ENCODE data around the gene GPR119.
"Not testable (repeated sequence)": the region's sequence is repeated elsewhere in the genome, so short reads cannot be mapped to it uniquely, and the experiment has no call there.

Gene GPR119

DNA sequence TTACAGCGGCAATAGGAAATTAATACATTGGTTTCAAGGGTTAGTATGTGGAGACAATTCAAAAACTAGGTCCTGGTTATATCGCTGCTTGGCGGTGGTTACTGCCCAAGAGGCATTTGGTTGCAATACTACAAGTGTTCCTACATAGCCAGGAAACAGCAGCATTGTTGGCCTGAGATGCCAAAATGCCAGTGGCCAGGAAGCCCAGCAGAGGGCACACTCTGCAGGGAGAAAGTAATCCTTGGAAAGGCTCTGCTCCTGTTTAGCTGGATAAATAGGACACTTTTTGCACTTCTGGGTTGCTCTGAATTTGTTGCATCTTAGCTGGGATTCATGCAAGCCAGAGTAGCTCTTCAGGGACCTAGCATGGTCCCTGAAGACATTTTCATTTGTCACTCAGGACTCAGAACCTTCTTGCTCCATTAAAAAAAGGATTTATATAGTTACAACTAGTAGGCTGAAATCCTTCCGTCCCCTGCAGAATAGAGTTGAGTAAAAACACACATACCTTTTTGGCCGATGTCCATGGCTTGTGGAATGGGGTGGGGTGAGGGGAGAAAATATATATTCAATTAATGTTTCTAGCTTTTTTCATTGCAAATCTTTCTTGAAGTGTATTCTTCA lies 8.1 kb upstream of the GPR119 start:
- H3K27me3 ChIP-seq (ENCODE audit: insufficient read depth, low read length), result peaks cover 4% of the 10 kb centered on the region
- no peaks in the 10 kb centered on the region for H3K4me1 ChIP-seq (ENCODE audit: insufficient read depth, low read length)
- no peaks in the 10 kb centered on the region for H3K9me3 ChIP-seq (ENCODE audit: low read length)
- no peak overlapping the region for H2AFZ ChIP-seq (ENCODE audit: low read depth, low read length)
- H3K36me3 ChIP-seq (ENCODE audit: insufficient read depth, low read length), result no peaks in the 10 kb centered on the region
- H3K4me3 ChIP-seq (ENCODE audit: low read length), result no peak overlapping the region

DNA sequence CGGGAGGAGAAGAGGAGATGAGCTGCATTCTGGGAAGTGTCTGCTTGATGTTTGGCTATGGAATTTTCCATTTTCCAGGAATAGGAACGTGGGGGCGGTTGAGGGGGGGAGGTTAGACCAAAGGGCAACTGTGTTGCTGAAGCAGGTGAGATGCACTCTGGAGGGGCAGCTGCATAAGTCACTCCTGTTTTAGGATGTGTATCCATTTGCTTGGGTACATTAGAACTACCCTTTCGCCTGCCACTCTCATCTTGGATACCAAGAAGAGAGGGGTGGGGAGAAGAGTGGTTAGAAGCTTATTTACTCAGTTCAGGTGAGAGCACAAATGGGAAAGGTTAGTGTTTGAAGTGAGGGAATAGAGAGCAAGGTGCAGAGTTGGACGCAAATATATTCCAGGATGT lies 934 bp upstream of the GPR119 start:
- Histone ChIP-seq H3K4me3 (ENCODE audit: low read length) (no peak overlapping the region), H3K27me3 (ENCODE audit: insufficient read depth, low read length) (peaks cover 16% of the 10 kb centered on the region), H2AFZ (ENCODE audit: low read depth, low read length) (no peak overlapping the region), H3K9me3 (ENCODE audit: low read length) (no peaks in the 10 kb centered on the region), H3K36me3 (ENCODE audit: insufficient read depth, low read length) (no peaks in the 10 kb centered on the region), H3K4me1 (ENCODE audit: insufficient read depth, low read length) (no peaks in the 10 kb centered on the region)

DNA sequence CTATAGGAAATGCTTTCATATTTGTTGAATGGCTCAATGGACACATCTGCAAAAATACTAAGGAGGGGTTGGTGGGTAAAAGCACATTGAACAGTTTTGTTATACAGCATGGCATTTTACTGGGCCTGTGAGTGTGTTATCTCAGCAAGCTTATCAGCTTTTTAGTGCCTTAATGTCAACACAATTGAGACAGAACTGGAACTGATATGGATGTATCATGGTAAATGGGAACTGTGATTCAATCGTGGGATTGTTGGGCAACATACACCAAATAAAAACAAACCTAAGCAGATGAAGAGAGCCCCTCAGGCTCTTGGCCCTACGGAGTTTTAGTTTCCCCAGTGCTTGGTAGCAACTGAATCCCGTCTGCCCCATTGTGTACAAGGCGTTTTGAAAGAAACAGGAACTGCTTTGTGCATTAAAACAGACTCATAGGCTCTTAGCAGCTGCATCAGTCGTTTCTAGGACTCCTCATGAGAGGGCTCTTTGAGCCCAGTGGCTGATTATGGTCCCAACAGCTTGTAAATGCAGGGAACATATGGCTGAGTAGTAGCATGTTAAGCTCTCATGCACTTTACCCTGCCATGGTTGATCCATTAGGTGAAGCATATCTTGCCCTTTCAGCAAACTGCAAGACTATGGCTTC lies 7.3 kb downstream of the GPR119 start:
- Histone ChIP-seq H2AFZ (ENCODE audit: low read depth, low read length) (no peak overlapping the region), H3K4me3 (ENCODE audit: low read length) (no peak overlapping the region), H3K36me3 (ENCODE audit: insufficient read depth, low read length) (no peaks in the 10 kb centered on the region), H3K27me3 (ENCODE audit: insufficient read depth, low read length) (no peaks in the 10 kb centered on the region), H3K9me3 (ENCODE audit: low read length) (no peaks in the 10 kb centered on the region), H3K4me1 (ENCODE audit: insufficient read depth, low read length) (no peaks in the 10 kb centered on the region)

DNA sequence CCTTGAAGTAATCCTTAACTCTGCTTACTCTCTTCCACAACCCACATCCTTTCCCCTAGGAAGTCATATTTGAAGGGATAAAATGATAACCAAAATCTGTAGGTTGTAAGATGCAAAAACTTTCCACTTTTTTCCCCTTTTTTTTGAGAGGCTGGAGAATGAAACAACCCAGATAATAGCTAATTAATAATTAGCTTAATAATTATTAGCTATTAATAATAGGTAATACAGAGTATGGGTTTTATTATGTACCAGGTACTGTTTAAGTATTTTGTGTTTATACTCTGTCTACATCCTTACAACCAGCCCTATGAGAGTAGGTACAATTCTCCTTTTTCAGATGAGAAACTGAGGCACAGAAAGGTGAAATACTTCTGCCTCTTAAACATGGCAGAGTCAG lies 9.4 kb downstream of the GPR119 start:
- Histone ChIP-seq H2AFZ (ENCODE audit: low read depth, low read length) (no peak overlapping the region), H3K27me3 (ENCODE audit: insufficient read depth, low read length) (no peaks in the 10 kb centered on the region), H3K4me1 (ENCODE audit: insufficient read depth, low read length) (no peaks in the 10 kb centered on the region), H3K36me3 (ENCODE audit: insufficient read depth, low read length) (no peaks in the 10 kb centered on the region), H3K9me3 (ENCODE audit: low read length) (no peaks in the 10 kb centered on the region), H3K4me3 (ENCODE audit: low read length) (no peak overlapping the region)

DNA sequence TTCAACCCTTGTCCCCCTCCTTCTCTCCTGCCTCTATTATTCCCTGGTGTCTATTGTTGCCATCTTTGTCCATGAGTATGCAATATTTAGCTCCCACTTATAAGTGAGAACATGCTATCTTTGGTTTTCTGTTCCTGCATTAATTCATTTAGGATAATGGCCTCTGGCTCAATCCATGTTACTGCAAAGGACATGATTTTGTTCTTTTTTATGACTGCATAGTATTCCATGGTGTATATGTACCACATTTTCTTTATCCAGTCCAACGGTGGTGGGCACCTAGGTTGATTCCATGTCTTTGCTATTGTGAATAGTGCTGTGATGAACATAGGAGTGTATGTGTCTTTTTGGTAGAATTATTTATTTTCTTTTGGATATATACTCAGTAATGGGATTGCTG lies 33.4 kb downstream of the GPR119 start:
- not testable (repeated sequence) for H3K4me1 ChIP-seq (ENCODE audit: insufficient read depth, low read length); H3K9me3 ChIP-seq (ENCODE audit: low read length); H3K27me3 ChIP-seq (ENCODE audit: insufficient read depth, low read length); H3K4me3 ChIP-seq (ENCODE audit: low read length); H2AFZ ChIP-seq (ENCODE audit: low read depth, low read length)
- peaks cover 10% of the 10 kb centered on the region for H3K36me3 ChIP-seq (ENCODE audit: insufficient read depth, low read length)

DNA sequence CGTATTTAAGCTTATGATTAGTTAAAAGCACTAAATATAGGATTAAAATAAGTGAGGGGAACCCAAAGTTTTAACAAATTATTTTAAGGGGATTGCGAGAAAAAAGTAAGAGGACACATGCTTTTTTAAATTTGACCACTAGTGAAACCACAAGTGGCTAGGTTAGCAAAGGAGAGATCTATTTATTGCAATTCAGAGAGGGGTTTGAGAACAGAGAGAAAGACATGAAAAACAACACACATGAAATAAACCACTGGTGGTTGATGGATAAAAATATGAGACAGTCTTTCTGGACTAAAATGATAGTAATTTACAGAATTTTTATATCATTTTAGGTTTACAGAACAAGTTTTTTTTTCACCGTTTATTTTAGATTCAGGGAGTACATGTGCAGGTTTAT lies 33.9 kb downstream of the GPR119 start:
- Histone ChIP-seq H3K27me3 (ENCODE audit: insufficient read depth, low read length) (no peaks in the 10 kb centered on the region), H3K9me3 (ENCODE audit: low read length) (no peaks in the 10 kb centered on the region), H3K4me1 (ENCODE audit: insufficient read depth, low read length) (no peaks in the 10 kb centered on the region), H3K4me3 (ENCODE audit: low read length) (no peak overlapping the region), H2AFZ (ENCODE audit: low read depth, low read length) (no peak overlapping the region), H3K36me3 (ENCODE audit: insufficient read depth, low read length) (peaks cover 10% of the 10 kb centered on the region)

DNA sequence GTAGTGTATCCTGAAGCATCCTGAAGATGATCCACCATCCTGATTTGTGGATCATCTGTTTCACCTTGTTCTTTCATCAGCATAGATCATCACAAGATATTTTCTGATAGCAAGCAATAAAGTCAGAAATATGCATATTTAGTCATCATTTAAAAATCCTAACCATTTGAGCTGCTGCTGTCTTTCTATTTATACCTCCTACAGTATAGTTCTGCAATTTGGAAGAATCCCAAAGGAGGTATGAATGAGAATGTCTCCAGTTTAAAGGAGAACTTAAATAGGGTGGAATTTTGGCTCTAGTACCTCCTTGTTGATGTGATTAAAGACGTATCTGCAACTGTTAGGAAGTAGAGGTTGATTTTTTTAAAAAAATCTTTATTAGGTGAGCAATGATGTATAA lies 38.2 kb downstream of the GPR119 start:
- peaks cover 10% of the 10 kb centered on the region for H3K36me3 ChIP-seq (ENCODE audit: insufficient read depth, low read length)
- H3K27me3 ChIP-seq (ENCODE audit: insufficient read depth, low read length), result no peaks in the 10 kb centered on the region
- H3K9me3 ChIP-seq (ENCODE audit: low read length), result no peaks in the 10 kb centered on the region
- no peak overlapping the region for H3K4me3 ChIP-seq (ENCODE audit: low read length)
- peaks cover 1% of the 10 kb centered on the region for H3K4me1 ChIP-seq (ENCODE audit: insufficient read depth, low read length)
- H2AFZ ChIP-seq (ENCODE audit: low read depth, low read length), result no peak overlapping the region

DNA sequence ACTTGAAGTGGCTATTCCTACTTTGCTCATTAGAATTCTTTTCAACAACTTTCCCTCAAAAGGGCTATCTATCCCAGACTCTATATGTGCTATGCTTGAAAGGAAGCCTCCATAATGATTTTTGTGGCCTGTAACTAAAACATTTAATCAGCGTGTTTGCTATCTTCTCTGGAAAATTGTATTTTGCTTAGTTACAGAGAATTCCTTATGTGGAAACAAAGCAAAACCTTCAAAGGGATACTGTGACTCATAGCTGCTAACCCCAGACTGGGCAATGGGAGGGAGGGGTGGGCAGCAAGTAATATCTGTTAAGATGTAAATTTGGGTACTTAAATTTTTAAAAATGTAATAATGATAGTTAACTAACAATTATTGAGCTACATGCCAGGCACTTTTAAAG lies 42.1 kb downstream of the GPR119 start:
- no peaks in the 10 kb centered on the region for H3K9me3 ChIP-seq (ENCODE audit: low read length)

DNA sequence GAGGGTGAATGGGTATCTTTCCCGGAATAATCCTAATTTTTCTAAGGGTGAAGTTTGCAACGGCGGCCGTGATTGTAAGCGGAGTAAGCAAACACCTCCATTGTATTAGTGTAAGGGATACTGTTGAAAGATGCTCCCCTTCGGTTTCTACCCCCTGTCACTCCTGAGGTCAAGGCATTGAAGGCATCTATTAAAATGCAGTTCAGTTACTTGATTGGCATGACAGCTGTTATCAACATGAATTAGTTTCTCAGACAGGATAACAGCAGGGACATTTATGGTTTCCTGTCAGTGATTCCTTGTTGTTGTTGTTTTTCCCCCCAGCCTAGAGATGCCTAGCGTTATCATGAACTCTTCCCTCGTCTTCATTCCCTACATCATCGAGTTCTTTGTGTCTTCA lies 45.2 kb downstream of the GPR119 start:
- Histone ChIP-seq H2AFZ (ENCODE audit: low read depth, low read length) (peak overlapping the region; percentile 99), H3K4me3 (ENCODE audit: low read length) (peak overlapping the region; percentile 73), H3K27me3 (ENCODE audit: insufficient read depth, low read length) (no peaks in the 10 kb centered on the region), H3K36me3 (ENCODE audit: insufficient read depth, low read length) (no peaks in the 10 kb centered on the region), H3K4me1 (ENCODE audit: insufficient read depth, low read length) (peaks cover 4% of the 10 kb centered on the region), H3K9me3 (ENCODE audit: low read length) (no peaks in the 10 kb centered on the region)

More for the DNA sequence above, 42.1 kb downstream of the GPR119 start:
- no peak overlapping the region for H3K4me3 ChIP-seq (ENCODE audit: low read length)
- H3K27me3 ChIP-seq (ENCODE audit: insufficient read depth, low read length), result no peaks in the 10 kb centered on the region
- no peak overlapping the region for H2AFZ ChIP-seq (ENCODE audit: low read depth, low read length)
- peaks cover 4% of the 10 kb centered on the region for H3K4me1 ChIP-seq (ENCODE audit: insufficient read depth, low read length)
- no peaks in the 10 kb centered on the region for H3K36me3 ChIP-seq (ENCODE audit: insufficient read depth, low read length)

DNA sequence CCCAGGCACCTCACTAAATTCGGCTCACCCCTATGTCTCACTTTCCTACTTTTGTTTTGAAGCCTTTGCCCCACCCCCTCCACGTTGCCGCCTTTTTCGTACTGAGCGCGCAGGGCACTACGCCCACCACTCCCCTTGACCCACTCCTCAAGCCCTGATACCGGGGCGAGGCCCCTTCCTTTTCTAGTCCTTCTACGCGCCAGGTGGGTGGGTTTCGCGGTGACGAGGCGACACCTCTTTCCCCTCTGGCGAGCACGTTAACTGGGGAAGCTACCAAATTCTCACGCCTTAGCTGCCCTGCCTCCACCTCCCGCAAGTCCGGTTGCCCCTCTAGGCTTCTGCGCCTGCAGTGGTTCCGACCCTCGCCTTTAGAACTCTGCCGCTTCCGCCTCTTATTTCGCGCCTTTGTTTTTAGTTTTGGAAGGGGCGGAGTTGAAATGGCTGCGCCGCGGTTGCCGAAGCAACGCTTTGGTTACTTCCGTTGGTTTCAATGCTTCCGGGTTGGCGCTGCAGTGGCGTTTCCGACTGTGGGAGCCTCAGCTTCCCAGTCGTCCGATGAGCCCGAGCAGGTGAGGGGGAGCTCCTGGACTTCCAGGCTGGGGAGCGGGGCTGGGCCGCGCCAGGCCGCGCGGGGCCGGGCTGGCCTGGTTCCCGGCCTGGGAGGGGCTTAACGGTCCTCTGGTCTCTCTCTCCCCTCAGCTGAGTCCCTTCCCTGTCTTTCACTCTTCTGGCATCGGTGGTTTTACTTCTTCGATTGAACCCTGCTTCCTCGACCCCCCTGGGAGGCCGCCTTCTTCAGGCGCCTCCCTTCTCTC lies 45.9 kb downstream of the GPR119 start, which contains the start of gene SLC25A14:
Gene SLC25A14 (plus strand): TSS at position 512 of the 815 bp plus-strand sequence. CDS start 360 bp downstream, outside the sequence.
- H3K27me3 ChIP-seq (ENCODE audit: insufficient read depth, low read length), result no peaks in the 10 kb centered on the region
- no peaks in the 10 kb centered on the region for H3K36me3 ChIP-seq (ENCODE audit: insufficient read depth, low read length)
- H2AFZ ChIP-seq (ENCODE audit: low read depth, low read length), result peak within 1 kb of the TSS; percentile 99
- peak within 1 kb of the TSS; percentile 73 for H3K4me3 ChIP-seq (ENCODE audit: low read length)
- no peaks in the 10 kb centered on the region for H3K9me3 ChIP-seq (ENCODE audit: low read length)
- H3K4me1 ChIP-seq (ENCODE audit: insufficient read depth, low read length), result peaks cover 4% of the 10 kb centered on the region

DNA sequence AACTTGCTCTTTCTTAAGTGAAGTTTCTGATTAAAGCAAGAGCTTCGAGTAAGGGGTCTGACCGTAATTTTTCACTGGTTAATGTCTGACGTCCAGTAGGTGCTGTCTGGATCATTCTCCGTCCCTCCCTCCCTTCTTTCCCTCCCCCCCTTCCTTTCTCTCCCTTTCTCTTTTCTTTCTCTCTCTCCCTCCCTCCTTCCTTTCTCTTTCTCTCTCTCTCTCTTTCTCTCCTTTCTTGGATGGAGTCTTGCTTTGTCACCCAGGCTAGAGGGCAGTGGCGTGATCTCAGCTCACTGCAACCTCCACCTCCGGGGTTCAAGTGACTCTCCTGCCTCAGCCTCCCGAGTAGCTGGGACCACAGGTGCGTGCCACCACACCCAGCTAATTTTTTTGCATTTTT lies 46.6 kb downstream of the GPR119 start:
- not testable (repeated sequence) for H3K4me1 ChIP-seq (ENCODE audit: insufficient read depth, low read length); H3K27me3 ChIP-seq (ENCODE audit: insufficient read depth, low read length); H3K9me3 ChIP-seq (ENCODE audit: low read length); H2AFZ ChIP-seq (ENCODE audit: low read depth, low read length); H3K36me3 ChIP-seq (ENCODE audit: insufficient read depth, low read length)
- H3K4me3 ChIP-seq (ENCODE audit: low read length), result peak overlapping the region; percentile 73

DNA sequence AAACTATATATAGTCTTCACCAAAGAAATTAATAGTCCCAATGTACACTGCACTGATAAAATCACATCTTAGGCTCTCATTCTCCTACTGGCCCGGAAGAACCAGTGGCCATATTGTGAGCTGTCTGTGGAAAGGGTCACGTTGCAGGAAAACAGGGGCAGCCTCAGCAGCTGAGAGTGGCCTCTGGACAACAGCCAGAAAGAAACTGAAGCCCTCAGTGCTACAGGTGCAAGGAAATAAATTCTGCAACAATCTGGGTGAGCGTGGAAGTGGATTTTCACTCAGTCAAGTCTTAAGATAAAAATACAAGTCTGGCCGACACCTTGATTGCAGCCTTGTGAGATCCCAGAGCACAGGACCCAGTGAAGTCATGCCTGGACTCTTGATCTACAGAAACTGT lies 48.9 kb downstream of the GPR119 start:
- no peak overlapping the region for H2AFZ ChIP-seq (ENCODE audit: low read depth, low read length)
- no peaks in the 10 kb centered on the region for H3K36me3 ChIP-seq (ENCODE audit: insufficient read depth, low read length)
- no peak overlapping the region for H3K4me3 ChIP-seq (ENCODE audit: low read length)
- peaks cover 5% of the 10 kb centered on the region for H3K27me3 ChIP-seq (ENCODE audit: insufficient read depth, low read length)
- no peaks in the 10 kb centered on the region for H3K9me3 ChIP-seq (ENCODE audit: low read length)
- peaks cover 3% of the 10 kb centered on the region for H3K4me1 ChIP-seq (ENCODE audit: insufficient read depth, low read length)
